ENCODE measurements around the gene MARCHF6. TPM values are rescaled to one million over a fixed set of nuclear protein-coding genes. Genes with fewer than 3 reads are reported as not detected.

The MARCHF6 gene
- total RNA-seq = 47.6 and 66.5 TPM in 2 replicates

GRCh38 chr5:10353241-10354047 is at the start of gene MARCHF6:
MARCHF6 (plus strand) TSS chr5:10353695; CDS start chr5:10353899, 204 bp downstream.

GRCh38 chr5:10307206-10308148 is 46.0 kb upstream of the MARCHF6 start, which contains the start of gene CMBL:
CMBL (minus strand) TSS chr5:10307902; CDS start chr5:10290762, 17,140 bp downstream.

Other genes with a start within 250 kb of the MARCHF6 start
- gene ATPSCKMT, start 103.8 kb upstream of the MARCHF6 start, total RNA-seq = 19.4 and 21.6 TPM in 2 replicates
- gene CCT5, start 103.4 kb upstream of the MARCHF6 start, total RNA-seq = 430 and 613 TPM in 2 replicates
- gene CMBL, start 45.8 kb upstream of the MARCHF6 start, total RNA-seq = 5.8 and 7.3 TPM in 2 replicates
- gene ROPN1L, start 88.2 kb downstream of the MARCHF6 start, total RNA-seq = 0.26 and 0.31 TPM in 2 replicates
- 10.4 and 10.6 TPM in 2 replicates for gene ANKRD33B, start 210.4 kb downstream of the MARCHF6 start, total RNA-seq

Measured in aortic smooth muscle cell (primary cell).